Neural cell (in vitro differentiated cells): ENCODE results near the gene WNK2. TPM values are rescaled to one million over a fixed set of nuclear protein-coding genes. Genes with fewer than 3 reads are reported as not detected.

ENCODE experiments used
- H2AFZ ChIP-seq: fragments of 200-600, 300-800 bp; sonication (generic), shearing (Covaris generic); 2 replicates; pipeline ENCODE4 v1.6.0; 2014; ENCODE audit warnings: low read depth, mild to moderate bottlenecking, antibody characterized with exemption, low read length, moderate library complexity
- H3F3A ChIP-seq: fragments of 200-600 bp; shearing (Covaris generic); 2 replicates; pipeline ENCODE4 v1.6.1; 2016; ENCODE audit warnings: mild to moderate bottlenecking, moderate library complexity, mixed read lengths, antibody characterized with exemption, low read length; ENCODE audit not compliant: insufficient read depth, poor library complexity, severe bottlenecking
- H3K27ac ChIP-seq: fragments of 200-600, 300-800 bp; sonication (generic), shearing (Covaris generic); 2 replicates; pipeline ENCODE4 v1.5.1; 2014; ENCODE audit warnings: mild to moderate bottlenecking, low read length, moderate library complexity
- H3K27me3 ChIP-seq: fragments of 300-800, 200-600 bp; sonication (generic), shearing (Covaris generic); 2 replicates; pipeline ENCODE4 v1.6.0; 2014; ENCODE audit warnings: mild to moderate bottlenecking, low read depth, low read length, moderate library complexity; ENCODE audit not compliant: insufficient read depth
- H3K36me3 ChIP-seq: fragments of 300-800, 200-600 bp; sonication (generic), shearing (Covaris generic); 2 replicates; pipeline ENCODE4 v1.5.1; 2014; ENCODE audit warnings: mild to moderate bottlenecking, antibody characterized with exemption, low read length, moderate library complexity; ENCODE audit not compliant: insufficient read depth
- H3K4me2 ChIP-seq: fragments of 300-800, 200-600 bp; sonication (generic), shearing (Covaris generic); 2 replicates; pipeline ENCODE4 v1.6.0; 2014; ENCODE audit warnings: mild to moderate bottlenecking, low read length
- H3K4me3 ChIP-seq: fragments of 300-800, 200-600 bp; sonication (generic), shearing (Covaris generic); 2 replicates; pipeline ENCODE4 v1.5.1; 2014; ENCODE audit warnings: mild to moderate bottlenecking, low read length, moderate library complexity
- H3K79me2 ChIP-seq: fragments of 200-600 bp; shearing (Covaris generic); replicated peaks from 2 replicates; pipeline ENCODE4 v1.6.0; 2014; ENCODE audit warnings: mild to moderate bottlenecking, low read length, moderate library complexity; ENCODE audit not compliant: insufficient read depth
- H3K9ac ChIP-seq: fragments of 300-800, 200-600 bp; sonication (generic), shearing (Covaris generic); 2 replicates; pipeline ENCODE4 v1.6.1; 2016; ENCODE audit warnings: mild to moderate bottlenecking, low read length, mixed read lengths
- H3K9me2 ChIP-seq: fragments of 200-600 bp; shearing (Covaris generic); 2 replicates; pipeline ENCODE4 v1.6.1; 2016; ENCODE audit warnings: mild to moderate bottlenecking, low read length, mixed read lengths; ENCODE audit not compliant: insufficient read depth
- H3K9me3 ChIP-seq: fragments of 200-600, 300-800 bp; sonication (generic), shearing (Covaris generic); 2 replicates; pipeline ENCODE4 v1.6.1; 2016; ENCODE audit warnings: mild to moderate bottlenecking, mixed run types, low read length, moderate library complexity, mixed read lengths
- H4K20me1 ChIP-seq: fragments of 200-600 bp; shearing (Covaris generic); 2 replicates; pipeline ENCODE4 v1.6.1; 2016; ENCODE audit warnings: mild to moderate bottlenecking, mixed run types; ENCODE audit not compliant: insufficient read depth
- CTCF ChIP-seq: fragments of 450-650 bp; IDR thresholded peaks from 2 replicates; pipeline ENCODE4 v1.5.1; 2014; ENCODE audit warnings: antibody characterized with exemption, mild to moderate bottlenecking, moderate library complexity; ENCODE audit not compliant: poor library complexity, severe bottlenecking
- EP300 ChIP-seq: fragments of 450-650 bp; conservative IDR thresholded peaks from 2 replicates; pipeline ENCODE4 v1.6.1; 2014; ENCODE audit warnings: antibody characterized with exemption, mild to moderate bottlenecking, moderate library complexity; ENCODE audit not compliant: poor library complexity, severe bottlenecking
- EZH2 ChIP-seq: fragments of 200-600, 300-800 bp; shearing (Covaris generic), sonication (generic); IDR thresholded peaks from 2 replicates; pipeline ENCODE4 v1.6.1; 2014; ENCODE audit warnings: antibody characterized with exemption, low read length, borderline replicate concordance, mild to moderate bottlenecking; ENCODE audit not compliant: insufficient read depth, poor library complexity, severe bottlenecking
- MXI1 ChIP-seq: fragments of 450-650 bp; conservative IDR thresholded peaks from 2 replicates; pipeline ENCODE4 v1.6.1; 2014; ENCODE audit warnings: antibody characterized with exemption, mild to moderate bottlenecking; ENCODE audit not compliant: poor library complexity, severe bottlenecking
- POLR2AphosphoS5 ChIP-seq: IDR thresholded peaks from 2 replicates; pipeline ENCODE4 v1.6.1; 2012
- RAD21 ChIP-seq: fragments of 450-650 bp; conservative IDR thresholded peaks from 2 replicates; pipeline ENCODE4 v1.6.1; 2014; ENCODE audit warnings: antibody characterized with exemption, mild to moderate bottlenecking, moderate library complexity
- REST ChIP-seq: IDR thresholded peaks from 2 replicates; pipeline ENCODE4 v1.6.1; 2012; ENCODE audit warnings: borderline replicate concordance
- SMC3 ChIP-seq: fragments of 450-650 bp; conservative IDR thresholded peaks from 2 replicates; pipeline ENCODE4 v1.6.1; 2014; ENCODE audit warnings: antibody characterized with exemption, mild to moderate bottlenecking, moderate library complexity; ENCODE audit not compliant: poor library complexity
- TAF1 ChIP-seq: IDR thresholded peaks from 2 replicates; pipeline ENCODE4 v1.6.1; 2012; ENCODE audit warnings: low read depth
- polyA plus RNA-seq: library from polyadenylated mRNA; depleted of rRNA; stranded (reverse); fragments of >200 nt; gene quantifications from 2 replicates; pipeline ENCODE4 v1.2.3, GENCODE V29; 2014

WNK2 gene
- polyA plus RNA-seq, 1 donor from 2014 or later = 37.1 TPM

GRCh38 chr9:93173365-93174051 is 10.4 kb upstream of the WNK2 start:
- Histone ChIP-seq H3K79me2 (no peaks in the 10 kb centered on the region), H3K27me3 (no peaks in the 10 kb centered on the region), H3K4me2 (no peak overlapping the region), H3K9me3 (no peaks in the 10 kb centered on the region), H3F3A (no peaks in the 10 kb centered on the region), H3K27ac (no peak overlapping the region), H4K20me1 (no peaks in the 10 kb centered on the region), H3K9ac (no peak overlapping the region), H3K9me2 (no peaks in the 10 kb centered on the region), H3K36me3 (no peaks in the 10 kb centered on the region), H3K4me3 (no peak overlapping the region), H2AFZ (no peak overlapping the region)
- TF ChIP-seq SMC3 (no peak), POLR2AphosphoS5 (no peak), CTCF (no peak), RAD21 (no peak), REST (no peak), EZH2 (no peak), EP300 (no peak), MXI1 (no peak), TAF1 (no peak)

GRCh38 chr9:93174976-93175375 is 9.0 kb upstream of the WNK2 start:
- H3K36me3 ChIP-seq = no peaks in the 10 kb centered on the region
- H3K27ac ChIP-seq = no peak overlapping the region
- no peak overlapping the region for H2AFZ ChIP-seq
- no peaks in the 10 kb centered on the region for H3F3A ChIP-seq
- no peaks in the 10 kb centered on the region for H3K9me3 ChIP-seq
- TF ChIP-seq EP300 (no peak), POLR2AphosphoS5 (no peak)
- H3K9me2 ChIP-seq = no peaks in the 10 kb centered on the region
- H4K20me1 ChIP-seq = no peaks in the 10 kb centered on the region
- H3K27me3 ChIP-seq = no peaks in the 10 kb centered on the region
- no peak overlapping the region for H3K4me2 ChIP-seq
- H3K9ac ChIP-seq = no peak overlapping the region
- H3K79me2 ChIP-seq = no peaks in the 10 kb centered on the region
- no peak overlapping the region for H3K4me3 ChIP-seq
